ENCODE results near the gene CEP68.
"Not testable (repeated sequence)": the region's sequence is repeated elsewhere in the genome, so short reads cannot be mapped to it uniquely, and the experiment has no call there.

The CEP68 gene
- total RNA-seq = 73.4 to 121 reads per million in 2 donors

DNA sequence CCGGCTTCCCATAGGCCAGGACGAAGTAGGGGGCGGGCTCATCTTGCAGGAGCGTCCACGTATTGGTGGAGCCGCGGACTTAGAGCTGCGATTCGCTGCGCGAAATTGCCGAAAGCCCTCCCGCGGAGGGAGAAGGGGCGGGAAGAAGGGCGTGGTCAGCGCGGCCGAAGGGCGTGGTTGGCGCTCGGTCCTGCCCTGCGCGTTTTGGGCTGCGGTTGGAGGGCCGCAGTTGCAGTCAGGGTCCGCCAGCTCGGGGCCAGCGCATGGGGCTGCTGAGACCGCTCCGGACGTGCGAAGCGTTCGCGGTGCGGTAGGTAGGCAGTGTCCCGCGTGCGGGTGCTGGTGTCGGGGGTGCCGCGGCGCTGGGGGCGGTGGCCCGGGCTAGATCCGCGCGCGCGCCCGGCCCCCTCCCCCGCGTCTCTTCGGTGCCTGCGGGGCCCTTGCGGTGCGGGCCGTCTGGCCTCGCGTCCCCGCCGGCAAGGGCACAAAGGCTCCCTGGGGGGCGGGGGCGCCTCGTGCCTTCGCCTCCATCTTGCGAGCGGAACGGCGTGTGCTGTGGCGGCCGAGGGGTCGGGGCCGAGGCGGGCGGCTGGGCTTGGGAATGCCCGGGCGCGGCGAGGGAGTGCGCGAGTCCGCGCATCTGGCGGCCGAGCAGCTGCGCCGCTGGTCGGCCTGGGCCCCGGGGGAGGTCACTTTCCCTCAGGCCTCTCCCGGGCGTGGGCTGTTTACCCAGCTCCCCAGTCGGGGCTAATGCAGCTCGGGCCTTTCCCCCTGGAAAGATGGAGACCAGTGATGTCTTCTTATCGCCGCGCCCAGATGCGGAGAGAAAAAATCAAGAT is at the start of gene CEP68:
CEP68 (plus strand) TSS at position 202 of the 839 bp plus-strand sequence. CDS start 13,029 bp downstream, outside the sequence.
- DNase-seq = peak; percentile 81

DNA sequence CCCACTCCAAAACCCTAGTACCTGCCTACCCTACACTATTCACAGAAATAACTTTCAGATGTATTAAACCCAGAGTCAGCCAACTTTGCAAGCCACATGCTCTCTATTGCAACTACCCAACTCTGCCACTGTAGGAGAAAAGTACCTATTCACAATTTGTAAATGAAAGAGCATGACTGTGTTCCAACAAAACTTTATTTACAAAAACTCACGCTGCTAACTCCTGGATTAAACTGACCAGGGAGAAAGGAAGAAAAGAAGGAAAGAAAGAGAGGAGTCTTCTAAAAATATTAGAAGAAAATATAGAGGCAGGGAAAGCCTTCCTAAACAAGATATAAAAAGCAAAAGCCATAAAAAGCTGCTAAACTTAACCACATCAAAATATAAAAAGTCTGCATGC is 42.4 kb upstream of the CEP68 start:
- DNase-seq = no peak

DNA sequence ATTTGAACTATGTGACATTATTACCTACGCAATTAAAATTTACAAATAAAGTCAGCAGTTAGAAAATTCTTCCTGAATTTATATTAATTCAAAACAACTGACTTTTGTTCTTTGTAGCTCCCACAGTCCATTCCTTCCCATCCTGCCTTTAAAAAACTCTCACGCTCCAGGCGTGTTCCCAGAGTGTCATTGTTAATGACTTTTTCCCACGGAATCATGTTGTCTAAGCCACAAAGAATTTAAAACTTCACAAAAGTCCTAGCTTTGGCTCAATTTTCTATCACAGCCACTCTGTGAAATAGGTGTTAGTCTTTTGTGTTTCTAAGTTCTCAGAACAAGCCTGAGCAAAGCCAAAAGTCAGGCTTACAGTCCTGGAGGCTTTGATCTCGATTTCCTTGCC is 40.5 kb upstream of the CEP68 start:
- DNase-seq = no peak

GRCh38 chr2:65016789-65017188 is 39.4 kb upstream of the CEP68 start:
- DNase-seq = no peak

- DNase-seq = no peak
These were observed 38.9 kb upstream of the CEP68 start for GRCh38 chr2:65017335-65017734.

DNA sequence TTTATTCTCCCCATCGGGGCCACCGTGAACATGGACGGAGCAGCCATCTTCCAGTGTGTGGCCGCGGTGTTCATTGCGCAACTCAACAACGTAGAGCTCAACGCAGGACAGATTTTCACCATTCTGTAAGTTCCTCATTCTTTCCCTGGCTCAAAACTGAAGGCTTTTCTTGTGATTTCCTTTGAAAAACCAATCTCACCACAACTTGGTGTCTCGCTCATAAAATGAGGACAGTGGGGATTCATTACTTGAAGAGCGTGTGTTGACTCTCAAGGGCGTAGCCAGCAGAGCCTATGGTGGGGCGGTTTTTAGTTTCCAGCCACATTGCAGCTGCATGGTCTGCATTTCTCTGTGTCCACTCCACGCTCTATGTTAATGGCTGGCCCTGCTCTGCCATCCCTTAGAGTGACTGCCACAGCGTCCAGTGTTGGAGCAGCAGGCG is 38.1 kb upstream of the CEP68 start:
- no peak for DNase-seq

GRCh38 chr2:65019010-65019409 is 37.2 kb upstream of the CEP68 start:
- DNase-seq = no peak

DNA sequence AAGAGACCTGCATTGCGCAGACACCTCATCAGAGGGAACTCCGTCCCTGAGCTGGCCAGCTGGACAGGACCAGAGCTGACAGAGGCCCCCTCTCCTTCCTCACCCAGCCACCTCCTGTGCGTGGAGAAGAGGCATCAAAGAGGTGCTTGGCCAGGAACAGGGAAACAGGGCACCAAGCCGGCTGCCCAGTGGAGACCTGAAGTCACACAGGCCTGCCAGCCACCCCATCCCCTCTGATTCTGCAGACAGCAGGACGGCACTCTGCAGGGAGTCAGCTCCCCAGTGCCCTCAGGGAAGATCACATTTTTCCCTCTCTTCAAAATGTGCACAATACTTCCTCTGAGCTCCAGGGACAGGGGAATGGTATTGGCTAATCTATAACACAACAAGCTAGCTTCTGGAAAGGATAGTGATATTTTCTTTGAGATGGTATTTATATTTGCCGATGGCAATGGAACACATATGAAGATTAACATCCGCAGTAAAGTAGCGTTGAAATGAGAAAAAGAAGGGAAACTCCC is 36.5 kb upstream of the CEP68 start:
- DNase-seq = no peak

GRCh38 chr2:65020251-65020650 is 36.0 kb upstream of the CEP68 start:
- DNase-seq = not testable (repeated sequence)

GRCh38 chr2:65020943-65021528 is 35.2 kb upstream of the CEP68 start:
- DNase-seq = no peak

DNA sequence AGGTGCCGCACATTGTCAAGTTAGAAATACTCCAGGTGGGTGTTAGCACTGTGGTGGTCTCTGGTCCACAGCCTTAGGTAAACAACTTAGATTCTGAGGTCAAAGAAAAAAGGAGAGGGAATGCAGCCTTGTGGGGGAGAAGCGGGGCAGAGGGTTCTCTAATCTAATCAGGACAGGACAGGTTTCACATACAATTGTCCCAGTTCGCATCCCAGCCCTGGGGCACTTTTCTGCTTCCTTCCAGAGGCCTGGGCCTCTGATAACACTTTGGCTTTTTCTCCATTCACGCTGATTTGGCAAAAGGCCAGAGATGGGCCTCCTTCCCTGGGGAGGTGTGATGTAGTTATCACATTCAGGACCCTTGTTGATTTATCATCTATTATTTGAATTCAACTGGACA is 34.5 kb upstream of the CEP68 start:
- DNase-seq = no peak

- DNase-seq = no peak
These were observed 34.0 kb upstream of the CEP68 start for GRCh38 chr2:65022189-65022588.

- DNase-seq = no peak
These were observed 32.5 kb upstream of the CEP68 start for GRCh38 chr2:65023742-65024141.

GRCh38 chr2:65024149-65024829 is 31.9 kb upstream of the CEP68 start:
- no peak for DNase-seq

GRCh38 chr2:65025453-65026123 is 30.6 kb upstream of the CEP68 start:
- no peak for DNase-seq

DNA sequence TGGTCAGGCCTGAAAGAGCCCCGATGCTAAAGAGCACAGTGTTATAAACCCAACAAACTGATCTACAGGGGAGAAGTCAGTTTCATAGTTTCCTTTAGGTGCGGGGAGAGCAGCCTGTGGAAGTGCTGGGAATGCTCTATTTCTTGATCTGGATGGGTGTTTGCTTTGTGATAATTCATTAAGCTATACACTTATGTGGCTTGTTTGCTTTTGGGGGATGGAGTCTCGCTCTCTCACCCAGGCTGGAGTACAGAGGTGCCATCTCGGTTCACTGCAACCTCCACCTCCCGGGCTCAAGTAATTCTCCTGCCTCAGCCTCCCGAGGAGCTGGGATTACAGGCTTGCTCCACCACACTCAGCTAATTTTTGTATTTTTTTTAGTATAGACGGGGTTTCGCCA is 30.1 kb upstream of the CEP68 start:
- no peak for DNase-seq

GRCh38 chr2:65026704-65027464 is 29.3 kb upstream of the CEP68 start:
- DNase-seq = no peak

GRCh38 chr2:65027616-65028244 is 28.5 kb upstream of the CEP68 start:
- no peak for DNase-seq

GRCh38 chr2:65030476-65031332 is 25.5 kb upstream of the CEP68 start:
- DNase-seq = no peak

GRCh38 chr2:65031341-65032018 is 24.7 kb upstream of the CEP68 start:
- DNase-seq = no peak

Data from activated gamma-delta T cell (primary cell).